Cardiac muscle cell (in vitro differentiated cells and primary cell): ENCODE measurements around the gene GOLGA8A. TPM values are rescaled to one million over a fixed set of nuclear protein-coding genes. Genes with fewer than 3 reads are reported as not detected.

Source experiments
- DNase-seq, 2 donors: peaks; one replicate each; pipeline versions ENCODE4 v3.0.0 to v3.0.0-alpha.2; 2010 to 2017; ENCODE audit warnings: low read depth in 1 of 2, low spot score in 1 of 2
- H3K27ac ChIP-seq: fragments of 200-600 bp; sonication (generic); 2 replicates; pipeline ENCODE4 v1.5.1; 2016
- H3K27me3 ChIP-seq: fragments of 200-600 bp; sonication (generic); 2 replicates; pipeline ENCODE4 v1.6.0; 2016; ENCODE audit warnings: control low read depth
- H3K36me3 ChIP-seq: fragments of 200-600 bp; sonication (generic); 2 replicates; pipeline ENCODE4 v1.5.1; 2016; ENCODE audit warnings: control low read depth
- H3K4me1 ChIP-seq: fragments of 200-600 bp; sonication (generic); 2 replicates; pipeline ENCODE4 v1.8.1; 2017; ENCODE audit warnings: low read depth, mild to moderate bottlenecking, mixed run types
- H3K4me3 ChIP-seq: fragments of 200-600 bp; sonication (generic); 2 replicates; pipeline ENCODE4 v1.5.1; 2016; ENCODE audit warnings: mild to moderate bottlenecking
- H3K9me3 ChIP-seq: fragments of 200-600 bp; sonication (generic); 2 replicates; pipeline ENCODE4 v1.5.1; 2017; ENCODE audit warnings: low read depth, mild to moderate bottlenecking, control low read depth
- CTCF ChIP-seq: IDR thresholded peaks from 2 replicates; pipeline ENCODE4 v1.5.1; 2012; ENCODE audit warnings: low read depth, mild to moderate bottlenecking, low read length
- polyA plus RNA-seq: library from polyadenylated mRNA; unstranded; fragments of >200 nt; fragmentation: Nextera tagmentation; extraction: Ambion mirVana; gene quantifications from 2 replicates; pipeline ENCODE4 v1.2.1, GENCODE V29; 2016
- total RNA-seq: library from RNA; depleted of rRNA; stranded (reverse); fragments of >200 nt; gene quantifications from 2 replicates; pipeline ENCODE4 v1.2.3, GENCODE V29; 2016

GOLGA8A gene
- total and polyA plus RNA-seq, 2 experiments from 2014 or later, result 135 to 189 TPM

- DNase-seq, result no peak
- H3K27ac ChIP-seq, result no peak overlapping the region
- H3K9me3 ChIP-seq, result no peaks in the 10 kb centered on the region
- H3K27me3 ChIP-seq, result peaks cover 24% of the 10 kb centered on the region
- no peak for TF ChIP-seq CTCF
- no peak overlapping the region for H3K4me3 ChIP-seq
- H3K4me1 ChIP-seq, result no peaks in the 10 kb centered on the region
- H3K36me3 ChIP-seq, result no peaks in the 10 kb centered on the region
These were observed 32.5 kb upstream of the GOLGA8A start for GRCh38 chr15:34470091-34470490.

- no peak overlapping the region for H3K4me3 ChIP-seq
- no peaks in the 10 kb centered on the region for H3K36me3 ChIP-seq
- DNase-seq, result no peak
- no peak for TF ChIP-seq CTCF
- no peaks in the 10 kb centered on the region for H3K4me1 ChIP-seq
- no peak overlapping the region for H3K27ac ChIP-seq
- peaks cover 38% of the 10 kb centered on the region for H3K27me3 ChIP-seq
- no peaks in the 10 kb centered on the region for H3K9me3 ChIP-seq
These were observed 24.1 kb upstream of the GOLGA8A start for GRCh38 chr15:34461730-34462129.

GRCh38 chr15:34460451-34460850 is 22.8 kb upstream of the GOLGA8A start:
- Histone ChIP-seq H3K4me1 (no peaks in the 10 kb centered on the region), H3K27ac (no peak overlapping the region)
- no peak for TF ChIP-seq CTCF

GRCh38 chr15:34456658-34457057 is 19.1 kb upstream of the GOLGA8A start:
- Histone ChIP-seq H3K9me3 (no peaks in the 10 kb centered on the region), H3K36me3 (no peaks in the 10 kb centered on the region), H3K4me1 (no peaks in the 10 kb centered on the region), H3K27ac (no peak overlapping the region), H3K4me3 (no peak overlapping the region), H3K27me3 (peaks cover 27% of the 10 kb centered on the region)
- DNase-seq, result no peak
- TF ChIP-seq CTCF, result no peak

More at GRCh38 chr15:34460451-34460850, 22.8 kb upstream of the GOLGA8A start:
- Histone ChIP-seq H3K27me3 (peaks cover 30% of the 10 kb centered on the region), H3K4me3 (no peak overlapping the region), H3K9me3 (no peaks in the 10 kb centered on the region), H3K36me3 (no peaks in the 10 kb centered on the region)
- no peak for DNase-seq

GRCh38 chr15:34442891-34443290 is 5.3 kb upstream of the GOLGA8A start:
- H3K36me3 ChIP-seq, result no peaks in the 10 kb centered on the region
- no peak overlapping the region for H3K27ac ChIP-seq
- DNase-seq, result no peak
- no peak for TF ChIP-seq CTCF
- H3K4me3 ChIP-seq, result no peak overlapping the region
- peaks cover 7% of the 10 kb centered on the region for H3K4me1 ChIP-seq
- H3K9me3 ChIP-seq, result no peaks in the 10 kb centered on the region
- H3K27me3 ChIP-seq, result peaks cover 28% of the 10 kb centered on the region

- Histone ChIP-seq H3K27me3 (peaks cover 15% of the 10 kb centered on the region), H3K36me3 (no peaks in the 10 kb centered on the region), H3K4me1 (peaks cover 7% of the 10 kb centered on the region), H3K9me3 (no peaks in the 10 kb centered on the region), H3K27ac (no peak overlapping the region), H3K4me3 (no peak overlapping the region)
- DNase-seq, result no peak
- TF ChIP-seq CTCF, result no peak
These were observed 2.3 kb upstream of the GOLGA8A start for GRCh38 chr15:34439878-34440277.
